Endothelial cell of umbilical vein (primary cell): Measurements from ENCODE around the gene BRAT1. TPM values are rescaled to one million over a fixed set of nuclear protein-coding genes. Genes with fewer than 3 reads are reported as not detected.

Source experiments
- BruUV-seq: library from RNA; stranded (reverse); fragments of 400-500 nt; replicated peaks from 2 replicates; lab custom pipeline; 2021; lab: Mats Ljungman, UMichigan
- CTCF ChIA-PET: fragments of 300-600, 350-600 bp; sonication (Branson Sonifier 250); formaldehyde crosslinking; loops from one replicate; lab custom pipeline; 2021; ENCODE audit warnings: antibody characterized with exemption, inconsistent platforms; lab: Charles Lee
- POLR2A ChIA-PET: fragments of 300-600, 350-600 bp; sonication (Branson Sonifier 250); formaldehyde crosslinking; loops from one replicate; lab custom pipeline; 2021; ENCODE audit warnings: antibody characterized with exemption, inconsistent platforms; lab: Charles Lee
- DNase-seq: peaks from one replicate; pipeline ENCODE4 v3.0.0-alpha.2; 2011; ENCODE audit warnings: low read depth, low spot score
- FAIRE-seq: peaks from 2 replicates; lab custom pipeline; 2011; peaks lifted over from hg19 to GRCh38; lab: Jason Lieb, UNC
- H2AFZ ChIP-seq: 2 replicates; pipeline ENCODE4 v1.6.0; 2012; ENCODE audit warnings: low read depth, low read length, control low read depth, inconsistent platforms
- H3K27ac ChIP-seq: 2 replicates; pipeline ENCODE4 v1.5.1; 2011; ENCODE audit warnings: low read depth, mild to moderate bottlenecking, control low read depth, low read length, moderate library complexity; ENCODE audit not compliant: insufficient read depth
- H3K27me3 ChIP-seq, 2 experiments: 2 replicates each; pipeline versions ENCODE4 v1.6.0 to v1.6.1; 2011; ENCODE audit warnings: low read length in 2 of 2, mixed read lengths in 1 of 2; ENCODE audit not compliant: control insufficient read depth in 2 of 2, insufficient read depth in 2 of 2
- H3K36me3 ChIP-seq, 2 experiments: 2 replicates in 1 of 2; 3 replicates in 1 of 2; pipeline ENCODE4 v1.5.1; 2011; ENCODE audit warnings: low read length in 2 of 2, mild to moderate bottlenecking in 1 of 2, moderate library complexity in 1 of 2; ENCODE audit not compliant: control insufficient read depth in 2 of 2, insufficient read depth in 2 of 2; ENCODE audit errors: extremely low read depth in 1 of 2
- H3K4me1 ChIP-seq: 3 replicates; pipeline ENCODE4 v1.5.1; 2011; ENCODE audit warnings: mild to moderate bottlenecking, low read length; ENCODE audit not compliant: control insufficient read depth, insufficient read depth; ENCODE audit errors: extremely low read depth
- H3K4me2 ChIP-seq: 2 replicates; pipeline ENCODE4 v1.6.1; 2011; ENCODE audit warnings: low read length, control low read depth, mixed read lengths; ENCODE audit not compliant: insufficient read depth
- H3K4me3 ChIP-seq, 3 experiments: fragments of 200-600 bp in 1 of 3; sonication (generic), shearing (Covaris generic) in 1 of 3; replicated peaks in 1 of 3; 2 replicates each; pipeline ENCODE4 v1.5.1; 2011 to 2016; ENCODE audit warnings: control low read depth in 3 of 3, low read length in 3 of 3, mild to moderate bottlenecking in 2 of 3, inconsistent platforms in 1 of 3, low read depth in 1 of 3, moderate library complexity in 1 of 3; ENCODE audit not compliant: insufficient read depth in 1 of 3
- H3K79me2 ChIP-seq: 2 replicates; pipeline ENCODE4 v1.6.0; 2012; ENCODE audit warnings: low read length, inconsistent platforms; ENCODE audit not compliant: control insufficient read depth, insufficient read depth
- H3K9ac ChIP-seq: replicated peaks from 2 replicates; pipeline ENCODE3; 2011; ENCODE audit warnings: low read length, control low read depth; ENCODE audit not compliant: insufficient read depth; ENCODE audit errors: extremely low read depth
- H3K9me1 ChIP-seq: replicated peaks from 3 replicates; pipeline ENCODE4 v1.6.0; 2011; ENCODE audit warnings: mild to moderate bottlenecking, low read length; ENCODE audit not compliant: control insufficient read depth, insufficient read depth; ENCODE audit errors: extremely low read depth
- H3K9me3 ChIP-seq: replicated peaks from 2 replicates; pipeline ENCODE4 v1.5.1; 2012; ENCODE audit warnings: low read length, inconsistent platforms; ENCODE audit not compliant: control insufficient read depth, insufficient read depth
- H4K20me1 ChIP-seq: replicated peaks from 2 replicates; pipeline ENCODE3; 2011; ENCODE audit warnings: mild to moderate bottlenecking, low read length; ENCODE audit not compliant: control insufficient read depth, insufficient read depth; ENCODE audit errors: extremely low read depth
- EZH2 ChIP-seq: IDR thresholded peaks from 2 replicates; pipeline ENCODE4 v1.6.1; 2012; ENCODE audit warnings: borderline replicate concordance, low read depth, mild to moderate bottlenecking, moderate library complexity, low read length, inconsistent platforms; ENCODE audit not compliant: severe bottlenecking
- FOS ChIP-seq: IDR thresholded peaks from 2 replicates; pipeline ENCODE4 v1.6.1; 2011; ENCODE audit warnings: mild to moderate bottlenecking, low read length, moderate library complexity, borderline replicate concordance; ENCODE audit not compliant: insufficient read depth
- GATA2 ChIP-seq: IDR thresholded peaks from 2 replicates; pipeline ENCODE4 v1.7.0; 2011; ENCODE audit warnings: low read depth, mild to moderate bottlenecking, moderate library complexity, mixed read lengths, low read length; ENCODE audit not compliant: insufficient read length, insufficient read depth
- JUN ChIP-seq: IDR thresholded peaks from 2 replicates; pipeline ENCODE4 v1.6.1; 2011; ENCODE audit warnings: borderline replicate concordance, low read depth; ENCODE audit not compliant: insufficient read length, insufficient read depth
- MYC ChIP-seq: IDR thresholded peaks from one replicate; pipeline ENCODE4 v1.6.1; 2011; ENCODE audit warnings: mild to moderate bottlenecking, low read depth, low read length
- POLR2A ChIP-seq: IDR thresholded peaks from 2 replicates; pipeline ENCODE4 v1.6.1; 2012; ENCODE audit warnings: low read depth, mild to moderate bottlenecking, control low read depth, low read length
- POLR2AphosphoS5 ChIP-seq: IDR thresholded peaks from 2 replicates; pipeline ENCODE4 v1.6.1; 2012; ENCODE audit warnings: low read depth, mild to moderate bottlenecking, control low read depth, low read length, moderate library complexity; ENCODE audit not compliant: insufficient read depth
- dilution Hi-C: fragments of 300-500 bp; cut with MboI; formaldehyde crosslinking; loops from one replicate; pipeline ENCODE4 v1.15.0; 2019; ENCODE audit warnings: low sequenced_read_pairs; ENCODE audit not compliant: extremely low pct_ligation_motif_present
- intact Hi-C: fragments of 100-400 bp; cut with micrococcal nuclease; formaldehyde crosslinking; loops from one replicate; pipeline ENCODE4 v1.10.0; 2022
- polyA plus RNA-seq, 4 experiments: library from polyadenylated mRNA; depleted of rRNA in 3 of 4; stranded (reverse) in 3 of 4; unstranded in 1 of 4; fragments of >200 nt; gene quantifications; 2 replicates each; pipeline versions ENCODE4 v1.2.1 to v1.2.3, GENCODE V29; 2011 to 2012; ENCODE audit warnings: missing spikeins in 1 of 4
- total RNA-seq: library from RNA; stranded (reverse); gene quantifications from 2 replicates; pipeline ENCODE4 v1.2.3, GENCODE V29; 2021
- TF ChIP-seq, protein P1 (sequence below): IDR thresholded peaks from 2 replicates; pipeline ENCODE4 v1.6.1; 2011; ENCODE audit not compliant: insufficient read depth, insufficient read length
- TF ChIP-seq, protein P2 (sequence below), 2 donors: IDR thresholded peaks; 1 replicate in 1 of 2; 2 replicates in 1 of 2; pipeline ENCODE4 v1.5.1; 2011; ENCODE audit warnings: low read length in 2 of 2, mild to moderate bottlenecking in 2 of 2, moderate library complexity in 2 of 2, control low read depth in 1 of 2, inconsistent platforms in 1 of 2, low read depth in 1 of 2; ENCODE audit not compliant: insufficient read depth in 1 of 2; ENCODE audit errors: extremely low read depth in 1 of 2

BRAT1 gene
- total and polyA plus RNA-seq, 2 donors (not counting 3 experiments of a cell fraction or from before 2014, with no cell fraction given), result 31.1 to 31.6 TPM

DNA sequence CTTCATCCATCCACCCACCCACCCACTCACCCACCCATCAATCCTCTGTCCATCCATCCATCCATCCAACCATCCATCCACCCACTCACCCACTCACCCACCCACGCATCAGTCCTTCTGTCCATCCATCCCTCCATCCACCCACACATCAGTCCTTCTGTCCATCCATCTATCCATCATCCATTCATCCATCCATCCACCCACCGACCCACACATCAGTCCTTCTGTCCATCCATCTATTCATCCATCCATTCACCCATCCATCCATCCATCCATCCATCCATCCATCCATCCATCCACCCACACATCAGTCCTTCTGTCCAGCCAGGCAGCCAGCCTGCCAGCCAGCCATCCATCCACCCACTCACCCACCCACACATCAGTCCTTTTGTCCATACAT, 63.3 kb downstream of the BRAT1 start:
- POLR2A ChIA-PET, result no interaction called here

More for the DNA sequence above, 63.3 kb downstream of the BRAT1 start:
- Histone ChIP-seq H3K36me3 (no peaks in the 10 kb centered on the region), H2AFZ (no peak overlapping the region), H3K27me3 (no peaks in the 10 kb centered on the region), H3K4me1 (no peaks in the 10 kb centered on the region), H3K27ac (no peak overlapping the region), H3K4me2 (no peak overlapping the region), H4K20me1 (no peaks in the 10 kb centered on the region), H3K79me2 (no peaks in the 10 kb centered on the region), H3K4me3 (no peak overlapping the region), H3K9me3 (no peaks in the 10 kb centered on the region), H3K9ac (no peak overlapping the region), H3K9me1 (no peaks in the 10 kb centered on the region)
- no peak for DNase-seq
- no peak for TF ChIP-seq POLR2A
- TF ChIP-seq, protein P1, sequence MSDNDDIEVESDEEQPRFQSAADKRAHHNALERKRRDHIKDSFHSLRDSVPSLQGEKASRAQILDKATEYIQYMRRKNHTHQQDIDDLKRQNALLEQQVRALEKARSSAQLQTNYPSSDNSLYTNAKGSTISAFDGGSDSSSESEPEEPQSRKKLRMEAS, result no peak
- TF ChIP-seq POLR2AphosphoS5, result no peak
- no peak for TF ChIP-seq GATA2
- TF ChIP-seq, protein P2, sequence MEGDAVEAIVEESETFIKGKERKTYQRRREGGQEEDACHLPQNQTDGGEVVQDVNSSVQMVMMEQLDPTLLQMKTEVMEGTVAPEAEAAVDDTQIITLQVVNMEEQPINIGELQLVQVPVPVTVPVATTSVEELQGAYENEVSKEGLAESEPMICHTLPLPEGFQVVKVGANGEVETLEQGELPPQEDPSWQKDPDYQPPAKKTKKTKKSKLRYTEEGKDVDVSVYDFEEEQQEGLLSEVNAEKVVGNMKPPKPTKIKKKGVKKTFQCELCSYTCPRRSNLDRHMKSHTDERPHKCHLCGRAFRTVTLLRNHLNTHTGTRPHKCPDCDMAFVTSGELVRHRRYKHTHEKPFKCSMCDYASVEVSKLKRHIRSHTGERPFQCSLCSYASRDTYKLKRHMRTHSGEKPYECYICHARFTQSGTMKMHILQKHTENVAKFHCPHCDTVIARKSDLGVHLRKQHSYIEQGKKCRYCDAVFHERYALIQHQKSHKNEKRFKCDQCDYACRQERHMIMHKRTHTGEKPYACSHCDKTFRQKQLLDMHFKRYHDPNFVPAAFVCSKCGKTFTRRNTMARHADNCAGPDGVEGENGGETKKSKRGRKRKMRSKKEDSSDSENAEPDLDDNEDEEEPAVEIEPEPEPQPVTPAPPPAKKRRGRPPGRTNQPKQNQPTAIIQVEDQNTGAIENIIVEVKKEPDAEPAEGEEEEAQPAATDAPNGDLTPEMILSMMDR (IDR thresholded peaks at IDR 0.05; ENCODE audit: extremely low read depth in 1 of 2, insufficient read depth in 1 of 2, low read depth in 1 of 2, low read length in 2 of 2), result no peak
- no peak for TF ChIP-seq JUN
- TF ChIP-seq MYC, result no peak
- no peak for TF ChIP-seq FOS
- no peak for TF ChIP-seq EZH2
- CTCF ChIA-PET, result interaction anchor here (1.5 kb wide), 1 partner anchor 10 kb away, joined by 4 read pairs; no protein-coding TSS in a partner anchor
- dilution Hi-C loops (no loop called here), intact Hi-C loops (no loop called here)
- FAIRE-seq, result no peak
- no TSS peak for BruUV-seq
